CD4-positive, alpha-beta T cell (primary cell): Measurements from ENCODE around the gene S100A2. TPM values are rescaled to one million over a fixed set of nuclear protein-coding genes. Genes with fewer than 3 reads are reported as not detected.

ENCODE experiments used
- ATAC-seq: fragments of 200-7000 bp; cut with Tn5 transposase; one replicate; pipeline ENCODE4 v1.10.0; 2022; ENCODE audit warnings: mild to moderate bottlenecking; ENCODE audit not compliant: poor library complexity
- CTCF ChIA-PET: fragments of 350-600 bp; sonication (Branson Sonifier 250); formaldehyde crosslinking; loops from one replicate; lab custom pipeline; 2021; ENCODE audit warnings: antibody characterized with exemption, inconsistent platforms; lab: Charles Lee
- POLR2A ChIA-PET: fragments of 350-600 bp; sonication (Branson Sonifier 250); formaldehyde crosslinking; loops from one replicate; lab custom pipeline; 2021; ENCODE audit warnings: antibody characterized with exemption, inconsistent platforms; lab: Charles Lee
- DNase-seq, 14 experiments: peaks; one replicate each; pipeline ENCODE4 v3.0.0-alpha.2; 2013 to 2020; ENCODE audit warnings: mixed read lengths in 2 of 14
- H3K27ac ChIP-seq, 2 donors: one replicate each; pipeline versions ENCODE4 v1.5.1 to v1.7.0; 2013; ENCODE audit warnings: low read length in 2 of 2, low read depth in 1 of 2, mild to moderate bottlenecking in 1 of 2
- H3K27me3 ChIP-seq, 2 experiments: 1 replicate in 1 of 2; 2 replicates in 1 of 2; pipeline versions ENCODE4 v1.6.1 to v1.7.0; 2013; ENCODE audit warnings: low read length in 2 of 2, control low read depth in 1 of 2, mild to moderate bottlenecking in 1 of 2, moderate library complexity in 1 of 2; ENCODE audit not compliant: insufficient read depth in 2 of 2, control insufficient read depth in 1 of 2
- H3K36me3 ChIP-seq: one replicate; pipeline ENCODE4 v1.6.1; 2013; ENCODE audit warnings: low read length, control low read depth; ENCODE audit not compliant: insufficient read depth
- H3K4me1 ChIP-seq: one replicate; pipeline ENCODE4 v1.6.1; 2013; ENCODE audit warnings: low read length, control low read depth; ENCODE audit not compliant: insufficient read depth
- H3K4me3 ChIP-seq: one replicate; pipeline ENCODE4 v1.5.1; 2013; ENCODE audit warnings: mild to moderate bottlenecking, low read length, moderate library complexity
- H3K9me3 ChIP-seq, 2 experiments: 1 replicate in 1 of 2; 2 replicates in 1 of 2; pipeline versions ENCODE4 v1.6.1 to v1.7.0; 2013; ENCODE audit warnings: low read length in 2 of 2, mild to moderate bottlenecking in 2 of 2, control low read depth in 1 of 2, moderate library complexity in 1 of 2; ENCODE audit not compliant: control insufficient read depth in 1 of 2, insufficient read depth in 1 of 2
- H3K27ac Mint-ChIP-seq: one replicate; pipeline ENCODE4 v1.8.0; 2020; ENCODE audit warnings: mixed read lengths
- H3K27me3 Mint-ChIP-seq: one replicate; pipeline ENCODE4 v1.8.0; 2021; ENCODE audit warnings: mixed read lengths
- H3K36me3 Mint-ChIP-seq: one replicate; pipeline ENCODE4 v1.8.0; 2021; ENCODE audit warnings: low read depth, mixed read lengths
- H3K4me1 Mint-ChIP-seq: one replicate; pipeline ENCODE4 v1.8.0; 2021; ENCODE audit warnings: low read depth, mixed read lengths
- H3K4me3 Mint-ChIP-seq: one replicate; pipeline ENCODE4 v1.8.0; 2020; ENCODE audit warnings: mild to moderate bottlenecking, mixed read lengths
- H3K9me3 Mint-ChIP-seq: one replicate; pipeline ENCODE4 v1.8.0; 2020; ENCODE audit warnings: mixed read lengths
- CTCF ChIP-seq: fragments of 200-600 bp; IDR thresholded peaks from one replicate; pipeline ENCODE4 v1.8.0; 2022; ENCODE audit warnings: antibody characterized with exemption, mild to moderate bottlenecking
- intact Hi-C, 2 experiments: fragments of 100-400 bp; cut with DNase I in 1 of 2; cut with micrococcal nuclease in 1 of 2; formaldehyde crosslinking; loops; one replicate each; pipeline versions ENCODE4 v1.15.1 to v1.9.0; 2023 to 2025; cut with DNase I, micrococcal nuclease
- total RNA-seq, 174 experiments: library from RNA in 2 of 174; stranded (reverse) in 2 of 174; gene quantifications; one replicate each; pipeline ENCODE4 v1.2.3 and lab custom pipeline; 2021 to 2026

Gene S100A2
- total RNA-seq, 2 experiments from 2014 or later, result not detected

DNA sequence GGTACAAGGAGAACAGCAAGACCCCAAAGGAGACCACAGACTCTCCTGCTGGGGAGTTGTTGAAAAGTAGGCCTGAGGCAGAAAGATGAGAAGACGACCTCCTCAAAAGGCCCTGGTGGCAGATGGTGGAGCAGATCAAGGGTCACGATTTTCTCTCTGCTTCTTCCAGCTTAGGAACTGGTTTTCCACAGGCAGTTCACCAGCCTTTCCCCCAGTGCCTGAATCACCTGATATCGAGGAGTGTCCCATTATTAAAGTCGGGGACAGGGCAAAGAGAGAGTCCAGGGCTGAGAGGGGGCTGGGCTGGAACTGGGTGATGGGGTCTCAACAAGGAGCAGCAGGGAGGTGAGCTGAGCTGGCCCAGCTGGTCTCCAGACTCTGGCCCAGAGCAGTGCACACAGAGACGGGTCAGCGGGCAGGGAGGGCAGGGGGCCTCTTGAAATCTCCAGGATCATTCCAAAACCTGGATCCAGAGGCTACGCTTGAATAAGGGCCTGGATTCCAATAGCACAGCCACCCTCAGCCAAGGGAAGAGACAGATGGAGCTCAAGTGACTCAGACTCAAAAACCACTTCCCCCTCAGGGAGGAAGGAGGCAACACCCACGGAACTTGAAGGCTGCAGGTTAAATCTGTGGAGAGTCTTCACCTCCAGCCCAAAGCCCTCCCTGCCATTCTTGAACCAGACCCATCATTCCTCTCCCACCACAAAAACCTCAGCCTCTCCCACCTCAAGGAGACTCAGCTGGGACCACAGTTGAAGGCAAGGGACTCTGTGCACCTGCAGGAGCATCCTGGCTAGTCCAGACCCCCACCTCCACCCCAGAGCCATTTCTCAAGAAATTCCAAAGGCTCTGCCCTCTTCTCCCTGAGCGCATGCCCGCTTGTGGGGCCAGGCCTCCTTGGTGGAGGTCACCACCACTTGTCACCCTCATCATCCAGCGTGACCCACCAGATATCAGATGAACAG is 25.0 kb downstream of the S100A2 start, which contains the start of gene S100A5:
S100A5 (minus strand) TSS at position 541 of the 968 bp plus-strand sequence. CDS start 743 bp downstream, outside the sequence.
- no peaks in the 10 kb centered on the region for H3K9me3 Mint-ChIP-seq
- Histone ChIP-seq H3K4me1 (peaks cover 85% of the 10 kb centered on the region), H3K4me3 (peak within 1 kb of the TSS; percentile 13), H3K27ac (peak within 1 kb of the TSS; percentile 71 to 74), H3K36me3 (peaks cover 26% of the 10 kb centered on the region), H3K9me3 (no peaks in the 10 kb centered on the region), H3K27me3 (no peaks in the 10 kb centered on the region)
- TF ChIP-seq CTCF, result no peak
- H3K36me3 Mint-ChIP-seq, result peaks cover 51% of the 10 kb centered on the region
- DNase-seq, result peak; percentile 35 to 83 (median 56)
- peak; percentile 25 for ATAC-seq
- peak within 1 kb of the TSS; percentile 86 for H3K4me3 Mint-ChIP-seq
- H3K27ac Mint-ChIP-seq, result peak within 1 kb of the TSS; percentile 98
- H3K4me1 Mint-ChIP-seq, result peaks cover 90% of the 10 kb centered on the region
- intact Hi-C loops, result no loop called here
- ChIA-PET CTCF (interaction anchor here (1.3 to 6.4 kb wide), 4 partner anchors 7 to 32 kb away, joined by 4 to 55 read pairs (median 10); partner anchors contain the start of gene S100A6), POLR2A (interaction anchor here (0.6 to 3.4 kb wide), 8 partner anchors 9 to 1065 kb away, joined by 3 to 23 read pairs (median 4); partner anchors contain the start of genes CHTOP and ILF2)
- H3K27me3 Mint-ChIP-seq, result no peaks in the 10 kb centered on the region

DNA sequence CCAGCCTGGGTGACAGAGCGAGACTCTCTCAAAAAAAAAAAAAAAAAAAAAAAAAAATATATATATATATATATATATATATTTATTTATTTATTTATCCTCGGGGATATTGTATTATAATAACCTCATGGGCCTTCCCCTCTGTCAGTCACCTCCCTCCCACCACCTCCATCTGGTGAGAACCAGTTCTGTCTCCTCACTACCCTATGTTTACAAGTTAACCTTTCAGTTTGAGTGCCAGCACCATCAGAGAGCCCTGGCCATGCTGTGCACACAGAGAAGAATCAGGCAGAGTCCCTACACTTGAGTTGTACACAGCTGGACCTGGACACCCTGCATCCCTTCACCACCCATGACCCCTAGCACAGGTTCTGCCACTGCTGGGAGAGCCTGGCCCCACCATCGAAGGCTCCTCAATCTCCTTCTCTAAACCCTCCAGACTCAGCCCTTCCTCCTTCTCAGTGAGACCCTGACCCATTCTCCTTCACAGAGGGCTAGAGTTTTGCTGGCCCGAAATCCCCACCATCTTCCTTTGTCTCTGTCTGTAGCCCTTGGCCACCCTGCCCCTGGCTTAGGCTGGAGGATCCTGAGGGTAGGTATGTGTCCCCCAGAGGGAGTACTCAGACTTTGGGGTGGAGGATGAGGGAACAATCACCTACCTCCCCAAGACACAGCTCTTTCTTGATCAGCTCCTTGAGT is 26.1 kb downstream of the S100A2 start:
- H3K9me3 Mint-ChIP-seq, result no peaks in the 10 kb centered on the region
- H3K27me3 Mint-ChIP-seq, result no peaks in the 10 kb centered on the region
- Histone ChIP-seq H3K4me1 (peaks cover 85% of the 10 kb centered on the region), H3K4me3 (no peak overlapping the region), H3K27me3 (no peaks in the 10 kb centered on the region), H3K36me3 (peaks cover 25% of the 10 kb centered on the region), H3K9me3 (no peaks in the 10 kb centered on the region), H3K27ac (peak overlapping the region; percentile 71 to 74)
- H3K4me3 Mint-ChIP-seq, result peak overlapping the region; percentile 86
- no peak for ATAC-seq
- no peak for DNase-seq
- no peak for TF ChIP-seq CTCF
- H3K4me1 Mint-ChIP-seq, result peaks cover 90% of the 10 kb centered on the region
- POLR2A ChIA-PET, result interaction anchor here (2.0 to 3.4 kb wide), 3 partner anchors 7 to 95 kb away, joined by 8 to 23 read pairs (median 19); partner anchors contain the start of gene CHTOP
- intact Hi-C loops, result loop anchor here in 1 of 2 experiments (5.0 kb wide), 1 partner anchor 133 kb away; the partner anchor contains the start of gene ILF2
- H3K27ac Mint-ChIP-seq, result peak overlapping the region; percentile 98
- CTCF ChIA-PET, result interaction anchor here (2.7 kb wide), 1 partner anchor 29 kb away, joined by 15 read pairs; no protein-coding TSS in a partner anchor
- H3K36me3 Mint-ChIP-seq, result peaks cover 51% of the 10 kb centered on the region

GRCh38 chr1:153538315-153538821 is 27.3 kb downstream of the S100A2 start:
- Histone ChIP-seq H3K27ac (no peak overlapping the region), H3K27me3 (no peaks in the 10 kb centered on the region), H3K4me3 (no peak overlapping the region), H3K9me3 (no peaks in the 10 kb centered on the region), H3K4me1 (peaks cover 85% of the 10 kb centered on the region), H3K36me3 (peaks cover 22% of the 10 kb centered on the region)
- ChIA-PET POLR2A (interaction anchor here (0.8 kb wide), 1 partner anchor 96 kb away, joined by 4 read pairs; the partner anchor contains the start of gene CHTOP), CTCF (no interaction called here)
- intact Hi-C loops, result loop anchor here in 1 of 2 experiments (5.0 kb wide), 1 partner anchor 134 kb away; the partner anchor contains the start of gene ILF2
- ATAC-seq (no peak), DNase-seq (no peak)
- Mint-ChIP-seq H3K27ac (peak overlapping the region; percentile 99), H3K4me3 (peak overlapping the region; percentile 51), H3K27me3 (no peaks in the 10 kb centered on the region), H3K9me3 (no peaks in the 10 kb centered on the region), H3K4me1 (peaks cover 90% of the 10 kb centered on the region), H3K36me3 (peaks cover 41% of the 10 kb centered on the region)
- TF ChIP-seq CTCF, result no peak
